Loucy (cell line): Measurements from ENCODE around the gene IQCC.

Experiments used
- EZH2phosphoT487 ChIP-seq: fragments of 200-600 bp; IDR thresholded peaks from 2 replicates; pipeline ENCODE4 v1.6.1; 2018; ENCODE audit warnings: antibody characterized with exemption, mild to moderate bottlenecking, moderate library complexity, borderline replicate concordance
- TF ChIP-seq, protein P1 (sequence below): fragments of 200-600 bp; sonication (generic); conservative IDR thresholded peaks from 2 replicates; pipeline ENCODE4 v1.5.1; 2014; ENCODE audit warnings: mild to moderate bottlenecking, antibody characterized with exemption, low read length

DNA sequence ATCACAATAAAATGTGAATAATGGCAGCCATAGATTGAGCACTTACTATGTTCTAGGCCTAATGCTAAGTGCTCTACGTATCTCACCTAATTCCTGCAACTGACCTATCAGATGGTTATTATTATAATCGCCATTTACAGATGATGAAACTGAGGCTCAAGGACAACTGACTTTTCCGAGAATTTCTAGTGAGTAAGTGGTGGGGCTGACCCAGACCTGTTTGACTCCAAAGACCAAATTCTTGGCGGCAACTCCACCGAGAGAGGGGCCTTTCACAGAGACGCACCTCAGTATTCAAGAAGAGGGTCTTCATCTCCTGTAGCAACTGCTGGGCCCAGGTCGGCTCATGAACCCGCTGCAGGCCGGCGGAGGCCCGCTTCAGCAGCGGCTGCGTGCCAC lies 16.1 kb downstream of the IQCC start:
- TF ChIP-seq, protein P1, sequence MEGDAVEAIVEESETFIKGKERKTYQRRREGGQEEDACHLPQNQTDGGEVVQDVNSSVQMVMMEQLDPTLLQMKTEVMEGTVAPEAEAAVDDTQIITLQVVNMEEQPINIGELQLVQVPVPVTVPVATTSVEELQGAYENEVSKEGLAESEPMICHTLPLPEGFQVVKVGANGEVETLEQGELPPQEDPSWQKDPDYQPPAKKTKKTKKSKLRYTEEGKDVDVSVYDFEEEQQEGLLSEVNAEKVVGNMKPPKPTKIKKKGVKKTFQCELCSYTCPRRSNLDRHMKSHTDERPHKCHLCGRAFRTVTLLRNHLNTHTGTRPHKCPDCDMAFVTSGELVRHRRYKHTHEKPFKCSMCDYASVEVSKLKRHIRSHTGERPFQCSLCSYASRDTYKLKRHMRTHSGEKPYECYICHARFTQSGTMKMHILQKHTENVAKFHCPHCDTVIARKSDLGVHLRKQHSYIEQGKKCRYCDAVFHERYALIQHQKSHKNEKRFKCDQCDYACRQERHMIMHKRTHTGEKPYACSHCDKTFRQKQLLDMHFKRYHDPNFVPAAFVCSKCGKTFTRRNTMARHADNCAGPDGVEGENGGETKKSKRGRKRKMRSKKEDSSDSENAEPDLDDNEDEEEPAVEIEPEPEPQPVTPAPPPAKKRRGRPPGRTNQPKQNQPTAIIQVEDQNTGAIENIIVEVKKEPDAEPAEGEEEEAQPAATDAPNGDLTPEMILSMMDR: no peak
- no peak for TF ChIP-seq EZH2phosphoT487
